ENCODE results near the gene PATZ1.

DNA sequence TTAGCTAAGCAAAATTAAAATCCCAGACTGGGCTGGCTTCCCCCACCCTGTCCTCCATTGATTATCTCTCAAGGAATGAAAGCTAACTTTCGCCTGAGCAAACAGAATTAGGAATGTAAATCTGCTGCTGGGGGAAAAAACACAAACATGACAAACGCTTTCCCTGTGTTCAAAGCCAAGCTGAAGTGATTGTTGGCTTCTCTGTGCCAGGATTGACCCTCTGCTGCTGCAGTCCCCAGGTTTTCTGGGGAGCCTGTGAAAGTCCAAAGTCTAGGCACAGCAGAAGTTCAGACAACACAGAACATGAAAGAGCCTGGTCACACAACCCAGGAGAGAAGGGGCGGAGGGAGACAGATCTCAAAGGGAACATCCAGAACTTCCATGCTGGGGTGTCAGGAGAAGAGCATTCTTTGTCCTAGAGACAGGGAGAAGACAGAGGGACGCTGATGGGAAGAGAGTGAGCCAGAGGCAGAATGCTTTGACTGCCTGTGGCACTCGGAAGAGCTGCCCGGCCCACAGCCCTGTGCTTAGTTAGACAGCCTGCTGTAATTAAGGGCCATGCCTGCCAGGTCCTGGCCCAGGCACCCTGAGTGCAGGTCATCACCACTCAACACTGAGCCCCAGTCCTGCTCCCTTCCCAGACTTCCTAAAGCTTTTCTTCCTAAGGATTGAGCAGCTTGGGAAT, 6.9 kb downstream of the PATZ1 start:
- no peak for TF ChIP-seq POLR2A (IDR thresholded peaks at IDR 0.05; ENCODE audit: low read length)
- TF ChIP-seq GATA1 (IDR thresholded peaks at IDR 0.05; ENCODE audit: low read depth, low read length), result no peak

All from erythroblast (primary cell).